CD14-positive monocyte (primary cell): ENCODE measurements around the gene OR2B2. TPM values are rescaled to one million over a fixed set of nuclear protein-coding genes. Genes with fewer than 3 reads are reported as not detected.
"Not testable (repeated sequence)": the region's sequence is repeated elsewhere in the genome, so short reads cannot be mapped to it uniquely, and the experiment has no call there.

Experiments
- DNase-seq, 3 donors: peaks; one replicate each; pipeline ENCODE4 v3.0.0-alpha.2; 2011 to 2022
- H2AFZ ChIP-seq: 2 replicates; pipeline ENCODE4 v1.6.0; 2012; ENCODE audit warnings: mild to moderate bottlenecking, low read depth, low read length, inconsistent platforms; ENCODE audit not compliant: insufficient read depth, poor library complexity, severe bottlenecking
- H3K27ac ChIP-seq, 2 donors: 1 replicate in 1 of 2; 2 replicates in 1 of 2; pipeline ENCODE4 v1.5.1; 2012 to 2013; ENCODE audit warnings: low read length in 2 of 2, control low read depth in 1 of 2, inconsistent platforms in 1 of 2, low read depth in 1 of 2, mild to moderate bottlenecking in 1 of 2
- H3K27me3 ChIP-seq, 2 donors: one replicate each; pipeline versions ENCODE4 v1.6.0 to v1.6.1; 2011 to 2013; ENCODE audit warnings: low read length in 2 of 2; ENCODE audit not compliant: control insufficient read depth in 2 of 2, insufficient read depth in 2 of 2
- H3K36me3 ChIP-seq, 2 donors: replicated peaks in 1 of 2; 1 replicate in 1 of 2; 2 replicates in 1 of 2; pipeline versions ENCODE4 v1.5.1 to v1.6.1; 2012 to 2013; ENCODE audit warnings: low read length in 2 of 2, control low read depth in 1 of 2, inconsistent platforms in 1 of 2, mild to moderate bottlenecking in 1 of 2; ENCODE audit not compliant: insufficient read depth in 2 of 2, control insufficient read depth in 1 of 2
- H3K4me1 ChIP-seq, 2 donors: 1 replicate in 1 of 2; 2 replicates in 1 of 2; pipeline versions ENCODE4 v1.5.1 to v1.6.1; 2012 to 2013; ENCODE audit warnings: low read length in 2 of 2, control low read depth in 1 of 2, inconsistent platforms in 1 of 2, mild to moderate bottlenecking in 1 of 2, moderate library complexity in 1 of 2; ENCODE audit not compliant: insufficient read depth in 2 of 2, control insufficient read depth in 1 of 2
- H3K4me2 ChIP-seq: replicated peaks from 2 replicates; pipeline ENCODE3; 2012; ENCODE audit warnings: low read length, moderate library complexity, mild to moderate bottlenecking; ENCODE audit not compliant: poor library complexity, severe bottlenecking; ENCODE audit errors: extremely low read depth
- H3K4me3 ChIP-seq, 3 experiments: fragments of 200-600 bp in 1 of 3; sonication (generic) in 1 of 3; replicated peaks in 1 of 3; 1 replicate in 2 of 3; 2 replicates in 1 of 3; pipeline ENCODE4 v1.5.1; 2011 to 2013; ENCODE audit warnings: low read length in 3 of 3, mild to moderate bottlenecking in 3 of 3, control low read depth in 2 of 3, low read depth in 2 of 3, inconsistent platforms in 1 of 3, moderate library complexity in 1 of 3
- H3K79me2 ChIP-seq: 2 replicates; pipeline ENCODE4 v1.6.0; 2012; ENCODE audit warnings: mild to moderate bottlenecking, control low read depth, inconsistent platforms, low read length, moderate library complexity; ENCODE audit not compliant: insufficient read depth
- H3K9ac ChIP-seq: 2 replicates; pipeline ENCODE4 v1.6.0; 2017; ENCODE audit warnings: low read length, mild to moderate bottlenecking; ENCODE audit not compliant: insufficient read depth, poor library complexity, severe bottlenecking
- H3K9me3 ChIP-seq, 2 donors: replicated peaks in 1 of 2; 1 replicate in 1 of 2; 2 replicates in 1 of 2; pipeline versions ENCODE4 v1.5.1 to v1.6.1; 2012 to 2013; ENCODE audit warnings: low read length in 2 of 2, control low read depth in 1 of 2; ENCODE audit not compliant: control insufficient read depth in 1 of 2, insufficient read depth in 1 of 2
- H4K20me1 ChIP-seq: 2 replicates; pipeline ENCODE4 v1.6.0; 2012; ENCODE audit warnings: mild to moderate bottlenecking, low read length, control low read depth, moderate library complexity; ENCODE audit not compliant: insufficient read depth
- H3K27ac Mint-ChIP-seq, 7 donors: one replicate each; pipeline ENCODE4 v1.8.0; 2020; ENCODE audit warnings: mild to moderate bottlenecking in 7 of 7, mixed read lengths in 7 of 7, moderate library complexity in 6 of 7, inconsistent platforms in 2 of 7
- H3K27me3 Mint-ChIP-seq, 3 donors: one replicate each; pipeline ENCODE4 v1.8.0; 2021 to 2022; ENCODE audit warnings: low read depth in 3 of 3, mild to moderate bottlenecking in 3 of 3, mixed read lengths in 3 of 3, moderate library complexity in 3 of 3, inconsistent platforms in 1 of 3
- H3K36me3 Mint-ChIP-seq, 2 donors: one replicate each; pipeline ENCODE4 v1.8.0; 2020; ENCODE audit warnings: mixed read lengths in 2 of 2, inconsistent platforms in 1 of 2, mild to moderate bottlenecking in 1 of 2
- H3K4me1 Mint-ChIP-seq: one replicate; pipeline ENCODE4 v1.8.0; 2020; ENCODE audit warnings: mild to moderate bottlenecking, mixed read lengths
- H3K4me3 Mint-ChIP-seq, 2 donors: one replicate each; pipeline ENCODE4 v1.8.0; 2020; ENCODE audit warnings: mild to moderate bottlenecking in 2 of 2, mixed read lengths in 2 of 2, moderate library complexity in 1 of 2
- H3K9me3 Mint-ChIP-seq, 7 donors: one replicate each; pipeline ENCODE4 v1.8.0; 2020 to 2022; ENCODE audit warnings: mixed read lengths in 7 of 7, mild to moderate bottlenecking in 6 of 7, moderate library complexity in 6 of 7, inconsistent platforms in 2 of 7
- CTCF ChIP-seq: fragments of 200-600 bp; IDR thresholded peaks from one replicate; pipeline ENCODE4 v1.8.0; 2022; ENCODE audit warnings: antibody characterized with exemption, mild to moderate bottlenecking
- WGBS: methylation state at CpG from one replicate; pipeline ENCODE4 v1.1.5; 2013; ENCODE audit warnings: missing lambda C conversion rate; ENCODE audit not compliant: insufficient coverage; 5-methylcytosine and 5-hydroxymethylcytosine counted together
- intact Hi-C, 2 donors: fragments of 100-400 bp; cut with micrococcal nuclease; formaldehyde crosslinking; loops; one replicate each; pipeline versions ENCODE4 v1.15.0 to v1.15.1; 2023
- polyA plus RNA-seq, 3 donors: library from polyadenylated mRNA; depleted of rRNA in 1 of 3; unstranded in 2 of 3; stranded (reverse) in 1 of 3; fragments of 300-500 nt in 2 of 3; fragments of >200 nt in 1 of 3; fragmentation: Illumina TruSeq in 2 of 3; gene quantifications; 1 replicate in 2 of 3; 2 replicates in 1 of 3; pipeline ENCODE4 v1.2.3, GENCODE V29; 2012 to 2021

OR2B2 gene
- polyA plus RNA-seq, 3 donors: not detected

GRCh38 chr6:27902335-27903314 is 9.6 kb downstream of the OR2B2 start:
- Histone ChIP-seq H4K20me1 (no peaks in the 10 kb centered on the region), H3K4me3 (peak overlapping the region; percentile 48 to 97 (median 79)), H3K79me2 (no peaks in the 10 kb centered on the region), H3K4me2 (peak overlapping the region; percentile 72), H2AFZ (peak overlapping the region; percentile 85), H3K9ac (peak overlapping the region; percentile 33), H3K9me3 (no peaks in the 10 kb centered on the region), H3K4me1 (peaks cover 7 to 8% of the 10 kb centered on the region in 2 donors), H3K27me3 (no peaks in the 10 kb centered on the region), H3K36me3 (no peaks in the 10 kb centered on the region), H3K27ac (peak overlapping the region; percentile 34 to 69)
- intact Hi-C loops: loop anchor here in 1 of 2 donors (5.0 to 10.0 kb wide), 2 partner anchors 425 to 1082 kb away; no protein-coding TSS in a partner anchor
- peak overlapping the region; percentile 89 to 91 for H3K4me3 Mint-ChIP-seq
- peaks cover 7% of the 10 kb centered on the region for H3K4me1 Mint-ChIP-seq
- no peaks in the 10 kb centered on the region for H3K36me3 Mint-ChIP-seq
- peak overlapping the region; percentile 58 to 95 (median 87) for H3K27ac Mint-ChIP-seq
- WGBS: 1% methylated on average over 15 of the region's 38 CpGs
- no peak for TF ChIP-seq CTCF
- no peaks in the 10 kb centered on the region for H3K9me3 Mint-ChIP-seq
- peaks cover 2 to 4% (median 2%) of the 10 kb centered on the region in 3 donors for H3K27me3 Mint-ChIP-seq
- peak; percentile 82 to 92 (median 85) for DNase-seq

GRCh38 chr6:27901801-27902200 is 10.4 kb downstream of the OR2B2 start:
- Mint-ChIP-seq H3K9me3 (no peaks in the 10 kb centered on the region), H3K4me3 (no peak overlapping the region), H3K4me1 (peaks cover 7% of the 10 kb centered on the region), H3K27ac (no peak overlapping the region), H3K27me3 (peaks cover 2 to 4% (median 2%) of the 10 kb centered on the region in 3 donors), H3K36me3 (no peaks in the 10 kb centered on the region)
- H3K9me3 ChIP-seq: no peaks in the 10 kb centered on the region
- no peak overlapping the region for H3K27ac ChIP-seq
- intact Hi-C loops: loop anchor here in 1 of 2 donors (5.0 to 10.0 kb wide), 2 partner anchors 424 to 1083 kb away; no protein-coding TSS in a partner anchor
- DNase-seq: no peak
- H3K36me3 ChIP-seq: no peaks in the 10 kb centered on the region
- H3K4me1 ChIP-seq: peaks cover 7 to 8% of the 10 kb centered on the region in 2 donors
- H3K9ac ChIP-seq: no peak overlapping the region
- no peak overlapping the region for H3K4me2 ChIP-seq
- no peaks in the 10 kb centered on the region for H3K27me3 ChIP-seq
- H3K4me3 ChIP-seq: peak overlapping the region in 1 of 3 experiments; percentile 79
- no peak overlapping the region for H2AFZ ChIP-seq
- WGBS: no CpG with 5 or more reads among the region's 8 CpGs
- no peaks in the 10 kb centered on the region for H4K20me1 ChIP-seq
- no peak for TF ChIP-seq CTCF
- H3K79me2 ChIP-seq: no peaks in the 10 kb centered on the region

- H3K79me2 ChIP-seq, H3K36me3 Mint-ChIP-seq: not testable (repeated sequence)
Observed at GRCh38 chr6:27900197-27900596, 12.0 kb downstream of the OR2B2 start.

More at GRCh38 chr6:27900197-27900596, 12.0 kb downstream of the OR2B2 start:
- H3K9ac ChIP-seq, H3K36me3 ChIP-seq, H3K27me3 ChIP-seq, H4K20me1 ChIP-seq, H3K4me3 Mint-ChIP-seq, H2AFZ ChIP-seq, H3K27ac ChIP-seq, H3K9me3 Mint-ChIP-seq, H3K27me3 Mint-ChIP-seq, DNase-seq, H3K4me2 ChIP-seq, H3K4me3 ChIP-seq, H3K27ac Mint-ChIP-seq, H3K4me1 Mint-ChIP-seq, H3K9me3 ChIP-seq: not testable (repeated sequence)
- H3K4me1 ChIP-seq: peaks cover 16 to 21% of the 10 kb centered on the region in 2 donors
- intact Hi-C loops: loop anchor here in 1 of 2 donors (5.0 to 10.0 kb wide), 2 partner anchors 423 to 1085 kb away; no protein-coding TSS in a partner anchor
- no CpG with 5 or more reads among the region's 7 CpGs for WGBS
